Panc1 (cell line): ENCODE results near the gene PACRGL. TPM values are rescaled to one million over a fixed set of nuclear protein-coding genes. Genes with fewer than 3 reads are reported as not detected.

Experiments
- ATAC-seq: fragments of 200-7000 bp; cut with Tn5 transposase; 2 replicates; pipeline ENCODE4 v1.9.1; 2020; ENCODE audit warnings: mild to moderate bottlenecking, moderate library complexity
- BruUV-seq: library from RNA; stranded (reverse); fragments of 400-500 nt; replicated peaks from 2 replicates; lab custom pipeline; 2021; lab: Mats Ljungman, UMichigan
- CTCF ChIA-PET: fragments of 300-600 bp; sonication (Branson Sonifier 250); formaldehyde crosslinking; loops from one replicate; lab custom pipeline; 2022; ENCODE audit warnings: antibody characterized with exemption; lab: Charles Lee
- POLR2A ChIA-PET: fragments of 300-600 bp; sonication (Branson Sonifier 250); formaldehyde crosslinking; loops from one replicate; lab custom pipeline; 2022; ENCODE audit warnings: antibody characterized with exemption; lab: Charles Lee
- DNase-seq: peaks from one replicate; pipeline ENCODE4 v3.0.0-alpha.2; 2010; ENCODE audit warnings: low read depth, low spot score
- H3K27ac ChIP-seq: 2 replicates; pipeline ENCODE4 v1.5.1; 2011; ENCODE audit warnings: mild to moderate bottlenecking, low read length, inconsistent platforms
- H3K27me3 ChIP-seq: fragments of 200-500 bp; sonication (Bioruptor generic); 2 replicates; pipeline ENCODE4 v1.6.0; 2014; ENCODE audit warnings: low read length, inconsistent platforms; ENCODE audit not compliant: control insufficient read depth, insufficient read depth
- H3K36me3 ChIP-seq: fragments of 200-500 bp; sonication (Bioruptor generic); 2 replicates; pipeline ENCODE4 v1.5.1; 2014; ENCODE audit warnings: inconsistent platforms, mild to moderate bottlenecking, low read length, moderate library complexity; ENCODE audit not compliant: control insufficient read depth, insufficient read depth
- H3K4me1 ChIP-seq: 2 replicates; pipeline ENCODE4 v1.5.1; 2011; ENCODE audit warnings: inconsistent platforms, mild to moderate bottlenecking, low read length, moderate library complexity; ENCODE audit not compliant: control insufficient read depth, insufficient read depth
- H3K4me3 ChIP-seq, 2 experiments: 2 replicates each; pipeline ENCODE4 v1.5.1; 2011 to 2012; ENCODE audit warnings: low read depth in 2 of 2, low read length in 2 of 2, mild to moderate bottlenecking in 2 of 2, inconsistent platforms in 1 of 2, moderate library complexity in 1 of 2
- H3K9me3 ChIP-seq: fragments of 200-500 bp; sonication (Bioruptor generic); 2 replicates; pipeline ENCODE4 v1.5.1; 2014; ENCODE audit warnings: low read depth, mild to moderate bottlenecking, inconsistent platforms, low read length, moderate library complexity; ENCODE audit not compliant: control insufficient read depth, insufficient read depth
- POLR2AphosphoS5 ChIP-seq: IDR thresholded peaks from 2 replicates; pipeline ENCODE4 v1.6.1; 2012; ENCODE audit warnings: mild to moderate bottlenecking, low read depth, low read length, moderate library complexity
- SIN3A ChIP-seq: IDR thresholded peaks from 2 replicates; pipeline ENCODE4 v1.6.1; 2012; ENCODE audit warnings: low read depth, mild to moderate bottlenecking, low read length, moderate library complexity, borderline replicate concordance; ENCODE audit not compliant: insufficient read depth
- TCF7L2 ChIP-seq: IDR thresholded peaks from 2 replicates; pipeline ENCODE4 v1.6.1; 2011; ENCODE audit warnings: mild to moderate bottlenecking, low read depth, low read length, inconsistent platforms
- in situ Hi-C: cut with HindIII; loops from 2 replicates; pipeline ENCODE4 v1.10.0; 2016; ENCODE audit warnings: low sequenced_read_pairs, low pct_unique_long_range_greater_than_20kb
- intact Hi-C: fragments of 100-400 bp; cut with micrococcal nuclease; formaldehyde crosslinking; loops from one replicate; pipeline ENCODE4 v1.10.0; 2022; ENCODE audit not compliant: unreplicated experiment
- total RNA-seq: library from RNA; stranded (reverse); gene quantifications from one replicate; pipeline ENCODE4 v1.2.1, GENCODE V29; 2021; ENCODE audit not compliant: unreplicated experiment
- TF ChIP-seq, protein P1 (sequence below), 2 experiments: IDR thresholded peaks; 2 replicates each; pipeline ENCODE4 v1.6.1; 2011 to 2012; ENCODE audit warnings: low read depth in 2 of 2, control low read depth in 1 of 2, low read length in 1 of 2, mild to moderate bottlenecking in 1 of 2, moderate library complexity in 1 of 2; ENCODE audit not compliant: insufficient read depth in 1 of 2
- TF ChIP-seq, protein P2 (sequence below): fragments of 450-650 bp; IDR thresholded peaks from 2 replicates; pipeline ENCODE4 v1.5.1; 2017; ENCODE audit warnings: mild to moderate bottlenecking

Gene PACRGL
- total RNA-seq, 1 experiment from 2014 or later, result 10.4 TPM

DNA sequence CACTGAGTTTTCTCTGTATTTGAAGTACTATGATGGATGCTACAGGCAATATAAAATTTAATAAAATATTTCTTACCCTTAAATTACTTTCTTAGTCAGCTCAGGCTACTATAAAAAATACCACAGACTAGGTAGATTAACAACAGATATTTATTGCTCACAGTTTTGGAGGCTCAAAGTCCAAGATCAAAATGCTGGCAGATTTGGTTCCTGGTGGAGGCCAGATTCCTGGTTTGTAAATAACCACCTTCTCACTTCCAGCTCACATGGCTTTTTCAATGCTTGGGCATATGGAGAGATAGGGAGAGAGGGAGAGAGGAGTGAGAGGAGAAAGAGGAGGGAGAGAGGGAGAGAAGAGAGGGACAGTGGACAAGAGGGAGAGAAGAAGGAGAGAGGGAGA, 24.5 kb upstream of the PACRGL start:
- no peaks in the 10 kb centered on the region for H3K36me3 ChIP-seq
- in situ Hi-C loops, result no loop called here
- no TSS peak for BruUV-seq
- intact Hi-C loops, result no loop called here
- POLR2A ChIA-PET, result no interaction called here
- H3K4me1 ChIP-seq, result no peaks in the 10 kb centered on the region
- no peaks in the 10 kb centered on the region for H3K27me3 ChIP-seq
- no peak overlapping the region for H3K27ac ChIP-seq
- CTCF ChIA-PET, result no interaction called here
- TF ChIP-seq, protein P1, sequence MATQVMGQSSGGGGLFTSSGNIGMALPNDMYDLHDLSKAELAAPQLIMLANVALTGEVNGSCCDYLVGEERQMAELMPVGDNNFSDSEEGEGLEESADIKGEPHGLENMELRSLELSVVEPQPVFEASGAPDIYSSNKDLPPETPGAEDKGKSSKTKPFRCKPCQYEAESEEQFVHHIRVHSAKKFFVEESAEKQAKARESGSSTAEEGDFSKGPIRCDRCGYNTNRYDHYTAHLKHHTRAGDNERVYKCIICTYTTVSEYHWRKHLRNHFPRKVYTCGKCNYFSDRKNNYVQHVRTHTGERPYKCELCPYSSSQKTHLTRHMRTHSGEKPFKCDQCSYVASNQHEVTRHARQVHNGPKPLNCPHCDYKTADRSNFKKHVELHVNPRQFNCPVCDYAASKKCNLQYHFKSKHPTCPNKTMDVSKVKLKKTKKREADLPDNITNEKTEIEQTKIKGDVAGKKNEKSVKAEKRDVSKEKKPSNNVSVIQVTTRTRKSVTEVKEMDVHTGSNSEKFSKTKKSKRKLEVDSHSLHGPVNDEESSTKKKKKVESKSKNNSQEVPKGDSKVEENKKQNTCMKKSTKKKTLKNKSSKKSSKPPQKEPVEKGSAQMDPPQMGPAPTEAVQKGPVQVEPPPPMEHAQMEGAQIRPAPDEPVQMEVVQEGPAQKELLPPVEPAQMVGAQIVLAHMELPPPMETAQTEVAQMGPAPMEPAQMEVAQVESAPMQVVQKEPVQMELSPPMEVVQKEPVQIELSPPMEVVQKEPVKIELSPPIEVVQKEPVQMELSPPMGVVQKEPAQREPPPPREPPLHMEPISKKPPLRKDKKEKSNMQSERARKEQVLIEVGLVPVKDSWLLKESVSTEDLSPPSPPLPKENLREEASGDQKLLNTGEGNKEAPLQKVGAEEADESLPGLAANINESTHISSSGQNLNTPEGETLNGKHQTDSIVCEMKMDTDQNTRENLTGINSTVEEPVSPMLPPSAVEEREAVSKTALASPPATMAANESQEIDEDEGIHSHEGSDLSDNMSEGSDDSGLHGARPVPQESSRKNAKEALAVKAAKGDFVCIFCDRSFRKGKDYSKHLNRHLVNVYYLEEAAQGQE (IDR thresholded peaks at IDR 0.05; ENCODE audit: insufficient read depth in 1 of 2, low read depth in 2 of 2, low read length in 1 of 2), result no peak
- TF ChIP-seq TCF7L2 (no peak), POLR2AphosphoS5 (no peak), SIN3A (no peak)
- TF ChIP-seq, protein P2, sequence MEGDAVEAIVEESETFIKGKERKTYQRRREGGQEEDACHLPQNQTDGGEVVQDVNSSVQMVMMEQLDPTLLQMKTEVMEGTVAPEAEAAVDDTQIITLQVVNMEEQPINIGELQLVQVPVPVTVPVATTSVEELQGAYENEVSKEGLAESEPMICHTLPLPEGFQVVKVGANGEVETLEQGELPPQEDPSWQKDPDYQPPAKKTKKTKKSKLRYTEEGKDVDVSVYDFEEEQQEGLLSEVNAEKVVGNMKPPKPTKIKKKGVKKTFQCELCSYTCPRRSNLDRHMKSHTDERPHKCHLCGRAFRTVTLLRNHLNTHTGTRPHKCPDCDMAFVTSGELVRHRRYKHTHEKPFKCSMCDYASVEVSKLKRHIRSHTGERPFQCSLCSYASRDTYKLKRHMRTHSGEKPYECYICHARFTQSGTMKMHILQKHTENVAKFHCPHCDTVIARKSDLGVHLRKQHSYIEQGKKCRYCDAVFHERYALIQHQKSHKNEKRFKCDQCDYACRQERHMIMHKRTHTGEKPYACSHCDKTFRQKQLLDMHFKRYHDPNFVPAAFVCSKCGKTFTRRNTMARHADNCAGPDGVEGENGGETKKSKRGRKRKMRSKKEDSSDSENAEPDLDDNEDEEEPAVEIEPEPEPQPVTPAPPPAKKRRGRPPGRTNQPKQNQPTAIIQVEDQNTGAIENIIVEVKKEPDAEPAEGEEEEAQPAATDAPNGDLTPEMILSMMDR, result no peak
- ATAC-seq (no peak), DNase-seq (no peak)
- H3K9me3 ChIP-seq, result no peaks in the 10 kb centered on the region
- H3K4me3 ChIP-seq, result no peak overlapping the region

DNA sequence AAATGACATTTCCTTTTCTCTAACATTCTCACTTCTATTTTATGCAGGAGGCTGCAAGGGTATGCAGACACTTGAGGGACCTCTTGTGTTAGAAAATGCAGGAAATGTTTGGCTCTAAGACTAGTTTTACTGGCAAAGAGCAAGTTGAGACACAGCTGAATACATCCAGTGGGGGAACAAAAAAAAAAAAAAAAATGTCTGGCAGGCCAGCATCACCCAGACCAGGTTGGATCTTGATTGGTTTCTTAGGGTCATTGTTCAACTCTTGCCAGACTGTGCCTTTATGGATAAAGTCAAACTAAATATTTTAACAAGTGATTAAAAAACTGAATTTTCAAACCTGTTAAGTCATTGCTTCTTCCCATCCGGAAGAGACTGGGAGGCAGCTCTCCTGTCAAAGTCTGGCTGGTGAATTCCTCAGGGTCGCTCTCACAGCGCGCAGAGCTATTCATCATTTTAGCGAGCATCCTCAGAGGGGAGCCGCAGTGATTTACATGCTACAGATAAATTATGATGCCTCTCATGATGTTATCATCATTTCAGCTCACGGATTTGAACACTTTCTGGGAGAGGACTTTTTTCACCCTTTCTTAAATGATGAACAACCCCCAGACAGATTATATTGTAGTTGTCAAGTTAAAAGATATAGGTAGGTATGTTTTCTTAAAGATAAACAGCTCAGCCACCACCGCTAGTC, 23.6 kb upstream of the PACRGL start:
- H3K9me3 ChIP-seq, result no peaks in the 10 kb centered on the region
- TF ChIP-seq TCF7L2, result no peak
- TF ChIP-seq, protein P1 (IDR thresholded peaks at IDR 0.05; ENCODE audit: insufficient read depth in 1 of 2, low read depth in 2 of 2, low read length in 1 of 2), result no peak
- TF ChIP-seq SIN3A, result no peak
- TF ChIP-seq POLR2AphosphoS5, result no peak
- TF ChIP-seq, protein P2, result no peak
- no peak for ATAC-seq
- no peak overlapping the region for H3K4me3 ChIP-seq
- no peaks in the 10 kb centered on the region for H3K4me1 ChIP-seq
- H3K36me3 ChIP-seq, result no peaks in the 10 kb centered on the region
- ChIA-PET POLR2A (no interaction called here), CTCF (no interaction called here)
- H3K27ac ChIP-seq, result no peak overlapping the region
- DNase-seq, result no peak
- in situ Hi-C loops (no loop called here), intact Hi-C loops (no loop called here)
- H3K27me3 ChIP-seq, result no peaks in the 10 kb centered on the region
- no TSS peak for BruUV-seq
